SK-N-MC (cell line): ENCODE results near the gene BGN.

ENCODE experiments used
- EZH2 ChIP-seq: fragments of 200-600 bp; sonication (generic); IDR thresholded peaks from one replicate; pipeline ENCODE4 v1.6.1; 2017; ENCODE audit warnings: antibody characterized with exemption
- FOXP2 ChIP-seq: optimal IDR thresholded peaks from 2 replicates; pipeline ENCODE3; 2011; ENCODE audit warnings: mild to moderate bottlenecking, moderate library complexity; ENCODE audit not compliant: insufficient read depth; ENCODE audit errors: extremely low read length, control extremely low read depth
- POLR2AphosphoS5 ChIP-seq: IDR thresholded peaks from 2 replicates; pipeline ENCODE4 v1.6.1; 2012; ENCODE audit warnings: mild to moderate bottlenecking, low read depth, low read length, borderline replicate concordance

DNA sequence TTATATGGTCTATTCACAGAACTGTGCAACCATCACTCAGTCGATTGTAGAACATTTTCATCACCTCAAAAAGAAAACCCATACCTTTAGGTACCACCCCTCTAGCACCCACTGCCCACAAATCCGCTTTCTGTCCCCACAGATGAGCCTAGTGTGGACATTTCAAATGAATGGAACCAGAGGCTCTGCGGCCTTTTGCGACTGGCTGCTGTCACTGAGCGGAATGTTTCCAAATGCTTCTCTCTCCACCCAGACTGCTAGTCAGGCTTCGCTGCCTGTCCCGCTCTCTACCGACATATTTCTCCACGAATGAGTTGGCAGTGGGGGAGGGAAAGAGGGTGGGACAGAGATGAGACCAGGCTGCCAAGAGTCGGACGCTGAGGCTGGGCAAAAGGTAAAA, 1.7 kb upstream of the BGN start:
- TF ChIP-seq POLR2AphosphoS5 (no peak), FOXP2 (no peak), EZH2 (no peak)
